Cardiac muscle cell (in vitro differentiated cells and primary cell): ENCODE measurements around the gene FRMD5. TPM values are rescaled to one million over a fixed set of nuclear protein-coding genes. Genes with fewer than 3 reads are reported as not detected.
"Not testable (repeated sequence)": the region's sequence is repeated elsewhere in the genome, so short reads cannot be mapped to it uniquely, and the experiment has no call there.

Experiments used
- DNase-seq, 2 donors: peaks; one replicate each; pipeline versions ENCODE4 v3.0.0 to v3.0.0-alpha.2; 2010 to 2017; ENCODE audit warnings: low read depth in 1 of 2, low spot score in 1 of 2
- H3K27ac ChIP-seq: fragments of 200-600 bp; sonication (generic); 2 replicates; pipeline ENCODE4 v1.5.1; 2016
- H3K27me3 ChIP-seq: fragments of 200-600 bp; sonication (generic); 2 replicates; pipeline ENCODE4 v1.6.0; 2016; ENCODE audit warnings: control low read depth
- H3K36me3 ChIP-seq: fragments of 200-600 bp; sonication (generic); 2 replicates; pipeline ENCODE4 v1.5.1; 2016; ENCODE audit warnings: control low read depth
- H3K4me1 ChIP-seq: fragments of 200-600 bp; sonication (generic); 2 replicates; pipeline ENCODE4 v1.8.1; 2017; ENCODE audit warnings: low read depth, mild to moderate bottlenecking, mixed run types
- H3K4me3 ChIP-seq: fragments of 200-600 bp; sonication (generic); 2 replicates; pipeline ENCODE4 v1.5.1; 2016; ENCODE audit warnings: mild to moderate bottlenecking
- H3K9me3 ChIP-seq: fragments of 200-600 bp; sonication (generic); 2 replicates; pipeline ENCODE4 v1.5.1; 2017; ENCODE audit warnings: low read depth, mild to moderate bottlenecking, control low read depth
- polyA plus RNA-seq: library from polyadenylated mRNA; unstranded; fragments of >200 nt; fragmentation: Nextera tagmentation; extraction: Ambion mirVana; gene quantifications from 2 replicates; pipeline ENCODE4 v1.2.1, GENCODE V29; 2016
- total RNA-seq: library from RNA; depleted of rRNA; stranded (reverse); fragments of >200 nt; gene quantifications from 2 replicates; pipeline ENCODE4 v1.2.3, GENCODE V29; 2016
- TF ChIP-seq, protein P1 (sequence below): IDR thresholded peaks from 2 replicates; pipeline ENCODE4 v1.5.1; 2012; ENCODE audit warnings: low read depth, mild to moderate bottlenecking, low read length

FRMD5 gene
- total and polyA plus RNA-seq, 2 experiments from 2014 or later: 26.8 to 59.7 TPM

- Histone ChIP-seq H3K36me3 (no peaks in the 10 kb centered on the region), H3K4me3 (no peak overlapping the region), H3K27me3 (no peaks in the 10 kb centered on the region), H3K4me1 (no peaks in the 10 kb centered on the region), H3K9me3 (no peaks in the 10 kb centered on the region), H3K27ac (no peak overlapping the region)
- TF ChIP-seq, protein P1, sequence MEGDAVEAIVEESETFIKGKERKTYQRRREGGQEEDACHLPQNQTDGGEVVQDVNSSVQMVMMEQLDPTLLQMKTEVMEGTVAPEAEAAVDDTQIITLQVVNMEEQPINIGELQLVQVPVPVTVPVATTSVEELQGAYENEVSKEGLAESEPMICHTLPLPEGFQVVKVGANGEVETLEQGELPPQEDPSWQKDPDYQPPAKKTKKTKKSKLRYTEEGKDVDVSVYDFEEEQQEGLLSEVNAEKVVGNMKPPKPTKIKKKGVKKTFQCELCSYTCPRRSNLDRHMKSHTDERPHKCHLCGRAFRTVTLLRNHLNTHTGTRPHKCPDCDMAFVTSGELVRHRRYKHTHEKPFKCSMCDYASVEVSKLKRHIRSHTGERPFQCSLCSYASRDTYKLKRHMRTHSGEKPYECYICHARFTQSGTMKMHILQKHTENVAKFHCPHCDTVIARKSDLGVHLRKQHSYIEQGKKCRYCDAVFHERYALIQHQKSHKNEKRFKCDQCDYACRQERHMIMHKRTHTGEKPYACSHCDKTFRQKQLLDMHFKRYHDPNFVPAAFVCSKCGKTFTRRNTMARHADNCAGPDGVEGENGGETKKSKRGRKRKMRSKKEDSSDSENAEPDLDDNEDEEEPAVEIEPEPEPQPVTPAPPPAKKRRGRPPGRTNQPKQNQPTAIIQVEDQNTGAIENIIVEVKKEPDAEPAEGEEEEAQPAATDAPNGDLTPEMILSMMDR: no peak
- no peak for DNase-seq
These were observed 335.5 kb downstream of the FRMD5 start for GRCh38 chr15:43859546-43859945.

- Histone ChIP-seq H3K27me3 (no peaks in the 10 kb centered on the region), H3K36me3 (no peaks in the 10 kb centered on the region), H3K27ac (no peak overlapping the region), H3K4me3 (no peak overlapping the region), H3K4me1 (no peaks in the 10 kb centered on the region), H3K9me3 (no peaks in the 10 kb centered on the region)
- peak in 1 of 2 donors; percentile 54 for DNase-seq
- TF ChIP-seq, protein P1: no peak
These were observed 340.3 kb downstream of the FRMD5 start for GRCh38 chr15:43854801-43855200.

DNA sequence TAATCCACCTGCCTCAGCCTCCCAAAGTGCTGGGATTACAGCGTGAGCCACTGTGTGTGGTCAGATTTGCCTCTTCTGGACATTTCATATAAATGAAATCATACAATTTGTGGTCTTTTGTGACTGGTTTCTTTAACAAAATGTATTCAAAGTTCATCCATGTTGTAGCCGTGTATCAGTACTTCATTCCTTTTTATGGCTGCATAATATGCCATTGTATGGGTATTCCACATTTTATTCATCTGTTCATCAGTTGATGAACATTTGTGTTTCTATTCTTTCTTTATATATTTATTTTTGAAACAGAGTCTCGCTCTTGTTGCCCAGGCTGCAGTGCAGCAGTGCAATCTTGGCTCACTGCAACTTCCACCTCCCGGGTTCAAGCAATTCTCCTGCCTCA is 342.5 kb downstream of the FRMD5 start:
- TF ChIP-seq, protein P1: no peak
- no peaks in the 10 kb centered on the region for H3K27me3 ChIP-seq

DNA sequence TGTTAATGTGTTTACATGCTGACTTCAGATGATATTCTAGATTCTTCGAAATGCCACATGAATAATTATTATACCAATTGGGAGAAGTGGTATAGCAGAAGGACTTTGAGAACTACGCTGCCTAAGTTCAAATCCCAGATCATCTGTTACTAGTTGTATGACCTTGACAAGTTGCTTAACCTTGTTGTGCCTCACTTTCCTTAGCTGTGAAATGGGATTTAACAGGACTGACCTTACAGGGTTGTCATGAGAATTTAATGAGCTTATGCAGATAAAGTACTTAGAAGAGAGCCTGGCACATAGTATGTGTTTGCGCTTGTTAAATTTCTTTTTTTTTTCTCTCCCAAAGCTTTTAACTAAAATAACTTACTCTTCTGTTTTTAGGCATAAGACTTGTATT is 343.8 kb downstream of the FRMD5 start:
- no peaks in the 10 kb centered on the region for H3K4me1 ChIP-seq
- no peak for DNase-seq
- no peak overlapping the region for H3K4me3 ChIP-seq
- no peaks in the 10 kb centered on the region for H3K9me3 ChIP-seq
- TF ChIP-seq, protein P1: no peak
- H3K36me3 ChIP-seq: no peaks in the 10 kb centered on the region
- no peak overlapping the region for H3K27ac ChIP-seq
- no peaks in the 10 kb centered on the region for H3K27me3 ChIP-seq

More for the DNA sequence above, 342.5 kb downstream of the FRMD5 start:
- Histone ChIP-seq H3K27ac (no peak overlapping the region), H3K4me1 (no peaks in the 10 kb centered on the region), H3K9me3 (no peaks in the 10 kb centered on the region), H3K36me3 (no peaks in the 10 kb centered on the region), H3K4me3 (no peak overlapping the region)
- no peak for DNase-seq

GRCh38 chr15:43845421-43845820 is 349.6 kb downstream of the FRMD5 start:
- Histone ChIP-seq H3K4me1 (no peaks in the 10 kb centered on the region), H3K27ac (no peak overlapping the region), H3K36me3 (no peaks in the 10 kb centered on the region), H3K4me3 (no peak overlapping the region), H3K27me3 (no peaks in the 10 kb centered on the region), H3K9me3 (no peaks in the 10 kb centered on the region)
- TF ChIP-seq, protein P1: no peak
- DNase-seq: no peak

GRCh38 chr15:43832485-43832884 is 362.6 kb downstream of the FRMD5 start:
- H3K4me3 ChIP-seq, H3K4me1 ChIP-seq, H3K9me3 ChIP-seq, H3K27ac ChIP-seq, H3K36me3 ChIP-seq, DNase-seq, H3K27me3 ChIP-seq: not testable (repeated sequence)

- not testable (repeated sequence) for H3K27me3 ChIP-seq
These were observed 363.5 kb downstream of the FRMD5 start for GRCh38 chr15:43831519-43832052.

GRCh38 chr15:43830691-43831275 is 364.3 kb downstream of the FRMD5 start:
- H3K27me3 ChIP-seq, H3K4me1 ChIP-seq, DNase-seq, H3K9me3 ChIP-seq, H3K36me3 ChIP-seq, H3K27ac ChIP-seq, H3K4me3 ChIP-seq: not testable (repeated sequence)

More at GRCh38 chr15:43831519-43832052, 363.5 kb downstream of the FRMD5 start:
- H3K36me3 ChIP-seq, DNase-seq, H3K4me3 ChIP-seq, H3K4me1 ChIP-seq, H3K27ac ChIP-seq, H3K9me3 ChIP-seq: not testable (repeated sequence)

- not testable (repeated sequence) for H3K4me1 ChIP-seq, H3K9me3 ChIP-seq, H3K27ac ChIP-seq, H3K4me3 ChIP-seq, H3K36me3 ChIP-seq, DNase-seq, H3K27me3 ChIP-seq
These were observed 365.0 kb downstream of the FRMD5 start for GRCh38 chr15:43829951-43830540.
